Activated naive CD4-positive, alpha-beta T cell treated with anti-CD3 and anti-CD28 coated beads, Interleukin-2, amount 50 U/mL, for 16 hours (primary cell): ENCODE measurements around the gene PDLIM5.
"Not testable (repeated sequence)": the region's sequence is repeated elsewhere in the genome, so short reads cannot be mapped to it uniquely, and the experiment has no call there.

ENCODE experiments used
- DNase-seq: peaks from one replicate; pipeline ENCODE4 v3.0.0-alpha.2; 2020

The PDLIM5 gene

GRCh38 chr4:94533405-94534223 is 81.9 kb downstream of the PDLIM5 start:
- DNase-seq: no peak

GRCh38 chr4:94534401-94535312 is 82.9 kb downstream of the PDLIM5 start:
- no peak for DNase-seq

DNA sequence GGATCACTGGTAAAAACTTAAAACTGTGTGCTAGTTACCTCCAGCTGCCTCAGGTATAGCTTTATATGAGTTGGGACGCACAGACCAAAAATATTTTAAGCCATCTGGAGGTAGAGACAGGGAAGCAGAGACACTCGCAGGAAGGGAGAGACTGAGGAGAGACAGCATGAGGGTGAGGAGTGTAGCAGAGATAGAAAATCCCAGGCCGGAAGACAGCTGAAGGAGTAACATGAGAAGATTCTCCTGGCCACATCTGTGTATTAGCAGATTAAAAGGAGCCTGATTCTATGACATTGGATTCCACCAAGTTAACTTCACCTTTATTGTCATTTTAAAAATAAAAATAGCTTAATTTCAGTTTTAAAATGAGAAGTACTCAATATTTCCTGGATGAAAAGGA is 84.3 kb downstream of the PDLIM5 start:
- no peak for DNase-seq

DNA sequence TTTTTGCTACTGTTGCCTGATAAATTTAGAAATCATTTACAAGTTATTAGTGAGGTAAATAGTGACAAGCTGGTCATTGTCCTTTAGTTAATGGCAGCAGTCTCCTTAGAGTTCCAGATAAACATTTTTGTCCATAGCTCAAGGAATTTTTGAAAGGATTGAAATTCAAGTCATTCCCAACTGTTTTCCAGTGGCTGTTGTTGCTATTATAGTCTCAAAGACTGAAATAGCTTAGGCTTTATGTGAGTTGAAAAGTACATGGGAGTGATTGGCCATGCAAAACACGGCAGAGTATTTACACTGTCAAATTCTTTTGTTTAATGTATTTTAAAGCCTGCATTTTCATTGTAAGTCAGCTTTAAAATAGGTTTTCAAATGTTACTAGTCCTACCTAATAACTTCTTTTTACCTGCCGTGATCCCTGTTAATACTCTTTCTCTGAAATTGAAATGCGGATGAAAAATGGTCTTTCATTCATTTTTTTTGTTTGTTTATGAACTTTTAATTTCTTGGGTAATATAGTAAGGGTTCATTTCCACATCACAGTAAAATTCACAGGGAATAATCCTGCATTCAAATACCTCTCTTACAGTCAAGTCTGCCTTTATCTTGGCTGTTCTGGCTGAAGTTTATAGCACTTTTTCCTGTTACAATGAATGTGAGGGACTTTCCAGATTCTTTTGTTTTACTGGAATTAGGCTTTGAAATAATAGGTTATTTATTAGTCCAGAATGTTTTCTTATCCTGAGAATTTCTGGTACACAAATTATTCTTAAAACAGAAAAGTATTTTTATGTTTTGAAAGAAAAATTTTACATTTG is 85.1 kb downstream of the PDLIM5 start:
- no peak for DNase-seq

GRCh38 chr4:94537921-94538628 is 86.3 kb downstream of the PDLIM5 start:
- no peak for DNase-seq

DNA sequence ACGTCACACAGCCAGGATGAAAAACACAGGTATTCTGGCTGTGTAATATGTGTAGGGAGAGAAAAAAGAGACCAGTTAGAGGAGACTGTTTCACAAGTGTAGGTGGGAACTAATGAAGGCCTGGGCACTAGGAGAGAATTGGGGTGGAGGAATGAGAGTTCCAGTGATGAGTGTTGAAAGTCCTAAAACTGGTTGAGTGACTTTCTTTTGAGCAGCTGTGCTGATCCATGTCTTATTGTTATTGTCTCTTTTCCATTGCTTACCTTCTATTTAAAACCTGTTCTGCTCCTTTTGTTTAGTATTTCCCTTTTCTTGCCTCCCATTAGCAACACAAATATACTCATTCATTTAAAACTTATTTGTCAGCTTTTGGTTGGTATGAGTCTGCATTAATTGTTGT is 88.7 kb downstream of the PDLIM5 start:
- DNase-seq: no peak

- no peak for DNase-seq
Measured at GRCh38 chr4:94544811-94545210, 93.1 kb downstream of the PDLIM5 start.

DNA sequence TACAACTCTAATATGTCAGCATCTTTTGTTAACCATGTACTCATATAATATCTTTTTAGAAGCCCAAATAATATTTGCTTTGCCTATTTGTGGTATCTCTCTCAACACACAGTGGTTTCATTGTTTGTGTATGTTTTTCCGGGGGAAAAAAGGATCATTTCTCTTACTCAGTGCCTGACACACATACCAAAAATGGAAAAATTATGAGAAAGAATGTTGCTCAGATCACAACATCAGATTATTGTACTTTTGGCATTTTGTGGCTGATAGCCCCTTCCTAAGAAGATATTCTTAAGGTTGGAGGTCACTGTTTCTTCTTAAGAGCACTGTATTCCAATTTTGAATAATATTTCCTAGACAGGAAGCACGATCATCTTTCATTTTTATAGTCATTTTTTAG is 93.6 kb downstream of the PDLIM5 start:
- DNase-seq: no peak

- DNase-seq: no peak
Measured at GRCh38 chr4:94546949-94547348, 95.2 kb downstream of the PDLIM5 start.

- no peak for DNase-seq
Measured at GRCh38 chr4:94548571-94548970, 96.8 kb downstream of the PDLIM5 start.

- no peak for DNase-seq
Measured at GRCh38 chr4:94550352-94550751, 98.6 kb downstream of the PDLIM5 start.

DNA sequence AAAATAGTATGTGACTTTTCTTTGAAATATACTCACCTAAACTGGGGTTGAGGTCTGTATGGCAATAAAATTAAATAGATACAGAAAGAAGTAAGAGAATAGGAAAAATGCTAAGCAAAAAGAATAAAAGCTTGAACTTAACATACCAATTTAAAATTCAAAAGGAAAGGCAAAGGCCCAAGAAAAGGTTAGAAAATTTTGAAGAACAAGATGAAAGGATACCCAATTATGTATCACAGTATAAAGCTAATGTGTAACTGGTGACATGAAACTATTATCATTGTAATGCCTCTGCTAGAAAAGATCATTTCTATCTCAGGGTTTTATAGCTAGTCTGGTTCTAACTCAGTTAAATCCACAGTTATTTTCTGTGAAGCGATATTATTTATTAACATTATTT is 99.1 kb downstream of the PDLIM5 start:
- DNase-seq: no peak

- no peak for DNase-seq
Measured at GRCh38 chr4:94551643-94552564, 100.2 kb downstream of the PDLIM5 start.

GRCh38 chr4:94556047-94556446 is 104.3 kb downstream of the PDLIM5 start:
- not testable (repeated sequence) for DNase-seq

- DNase-seq: not testable (repeated sequence)
Measured at GRCh38 chr4:94557632-94558031, 105.9 kb downstream of the PDLIM5 start.

DNA sequence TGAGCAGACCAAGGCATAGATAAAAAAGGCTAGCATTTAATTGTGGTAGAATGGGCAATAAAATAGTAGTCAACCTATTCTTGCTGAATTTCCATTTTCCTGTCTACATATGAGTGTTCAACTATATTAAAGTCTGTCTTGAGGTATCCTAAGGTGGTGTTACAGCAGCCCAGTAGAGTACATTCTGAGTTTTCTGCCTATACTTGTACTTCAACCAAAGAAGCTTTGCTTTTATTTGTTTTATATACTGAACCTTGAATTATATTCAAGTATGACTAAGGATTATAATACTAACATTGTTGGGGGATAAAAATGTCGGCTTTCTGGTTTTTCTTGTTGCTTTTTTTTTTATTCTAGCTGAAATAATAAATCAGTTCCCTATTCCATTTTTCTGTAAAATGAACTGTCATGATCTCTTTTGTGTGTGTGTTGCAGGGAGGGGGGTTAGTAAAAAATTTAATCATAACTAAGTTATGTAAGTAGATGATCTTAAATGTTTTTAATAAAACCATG is 106.7 kb downstream of the PDLIM5 start:
- DNase-seq: no peak

DNA sequence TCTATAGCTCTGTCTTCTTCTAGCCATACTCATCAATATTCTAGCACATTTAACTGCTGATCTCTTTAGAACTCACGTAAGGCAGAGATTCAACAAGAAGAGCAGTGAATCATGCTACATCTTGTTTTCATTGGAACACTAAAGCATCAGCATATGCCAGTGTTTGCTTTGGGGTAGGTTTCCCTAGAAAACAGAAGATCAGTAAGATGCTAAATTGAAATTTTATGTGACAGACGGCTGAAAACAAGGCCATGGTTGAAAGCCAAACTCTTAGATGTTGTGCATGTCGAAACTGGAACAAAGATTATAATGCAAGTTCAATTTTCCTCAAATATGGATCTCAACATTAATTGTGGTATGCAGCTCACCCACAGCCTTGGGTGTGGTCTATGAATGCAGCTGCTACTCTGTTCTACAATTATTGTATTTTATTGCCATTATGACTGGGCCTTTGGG is 107.6 kb downstream of the PDLIM5 start:
- DNase-seq: no peak

GRCh38 chr4:94561249-94562024 is 109.7 kb downstream of the PDLIM5 start:
- no peak for DNase-seq

- DNase-seq: no peak
Measured at GRCh38 chr4:94562285-94562684, 110.5 kb downstream of the PDLIM5 start.

GRCh38 chr4:94564252-94564651 is 112.5 kb downstream of the PDLIM5 start:
- no peak for DNase-seq
